ES-I3 (cell line): ENCODE measurements around the gene PRCD.
A peak's percentile ranks its signal among the peaks of the same experiment; 100 is the strongest.
"Not testable (repeated sequence)": the region's sequence is repeated elsewhere in the genome, so short reads cannot be mapped to it uniquely, and the experiment has no call there.

Experiments
- H3K36me3 ChIP-seq: 2 replicates; pipeline ENCODE4 v1.6.1; 2013; ENCODE audit warnings: mild to moderate bottlenecking, low read length, control low read depth, moderate library complexity; ENCODE audit not compliant: insufficient read depth
- H3K4me1 ChIP-seq: 2 replicates; pipeline ENCODE4 v1.6.1; 2013; ENCODE audit warnings: mild to moderate bottlenecking, control low read depth, low read length; ENCODE audit not compliant: insufficient read depth
- H3K9ac ChIP-seq: 2 replicates; pipeline ENCODE4 v1.6.1; 2013; ENCODE audit warnings: low read depth, mild to moderate bottlenecking, low read length, moderate library complexity
- H3K9me3 ChIP-seq: 2 replicates; pipeline ENCODE4 v1.6.1; 2013; ENCODE audit warnings: mild to moderate bottlenecking, low read length, moderate library complexity; ENCODE audit not compliant: control insufficient read depth, insufficient read depth

Gene PRCD

DNA sequence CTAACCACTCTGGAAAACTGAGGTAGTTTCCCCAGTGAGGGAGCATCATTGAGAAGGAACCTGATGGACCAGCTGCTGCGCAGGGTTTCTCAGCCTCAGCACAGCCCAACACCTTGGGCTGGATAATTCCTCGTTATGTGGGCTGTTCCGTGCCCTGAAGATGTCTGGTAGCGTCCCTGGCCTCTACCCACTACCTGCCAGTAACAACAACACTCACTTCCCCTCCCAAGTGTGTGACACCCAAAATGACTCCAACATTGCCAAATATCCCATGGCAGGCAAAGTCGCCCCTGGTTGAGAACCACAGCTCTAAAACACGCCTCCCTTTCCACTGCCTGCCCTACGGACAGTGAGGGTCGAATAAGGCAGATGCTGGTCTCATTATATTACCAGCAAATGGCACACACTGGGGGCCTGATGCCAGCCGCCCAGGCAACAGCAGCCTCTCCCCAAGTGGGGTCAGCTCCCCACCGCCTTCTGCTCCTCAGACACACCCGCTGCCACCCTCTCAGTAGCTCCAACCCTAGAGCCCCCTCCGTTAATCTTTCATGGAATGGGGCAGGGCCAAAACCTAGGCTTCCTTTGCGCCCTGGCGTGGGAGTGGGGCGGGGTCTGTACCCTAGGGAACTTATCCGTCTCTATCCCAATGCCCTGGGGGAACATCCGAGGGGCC is 39.6 kb upstream of the PRCD start:
- H3K36me3 ChIP-seq = no peaks in the 10 kb centered on the region
- H3K4me1 ChIP-seq = peaks cover 41% of the 10 kb centered on the region
- peak overlapping the region; percentile 96; the same call in 1 of the 2 replicates for H3K9ac ChIP-seq
- H3K9me3 ChIP-seq = no peaks in the 10 kb centered on the region

DNA sequence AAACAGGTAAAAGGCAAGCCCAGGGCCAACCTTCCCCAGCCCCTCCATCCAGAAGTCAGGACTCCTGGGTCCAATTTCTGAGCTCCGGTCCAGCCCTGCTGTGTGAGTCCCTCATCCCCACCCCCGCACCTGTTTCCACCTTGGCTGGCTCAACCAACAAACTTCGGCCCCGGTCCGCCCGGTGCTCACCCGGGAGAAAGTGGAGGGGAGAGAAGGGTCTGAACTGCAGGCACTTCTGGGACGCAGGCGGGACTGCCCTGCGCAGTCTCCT is 39.2 kb upstream of the PRCD start:
- Histone ChIP-seq H3K9ac (peak overlapping the region; percentile 96), H3K36me3 (no peaks in the 10 kb centered on the region), H3K4me1 (peaks cover 41% of the 10 kb centered on the region), H3K9me3 (no peaks in the 10 kb centered on the region)

DNA sequence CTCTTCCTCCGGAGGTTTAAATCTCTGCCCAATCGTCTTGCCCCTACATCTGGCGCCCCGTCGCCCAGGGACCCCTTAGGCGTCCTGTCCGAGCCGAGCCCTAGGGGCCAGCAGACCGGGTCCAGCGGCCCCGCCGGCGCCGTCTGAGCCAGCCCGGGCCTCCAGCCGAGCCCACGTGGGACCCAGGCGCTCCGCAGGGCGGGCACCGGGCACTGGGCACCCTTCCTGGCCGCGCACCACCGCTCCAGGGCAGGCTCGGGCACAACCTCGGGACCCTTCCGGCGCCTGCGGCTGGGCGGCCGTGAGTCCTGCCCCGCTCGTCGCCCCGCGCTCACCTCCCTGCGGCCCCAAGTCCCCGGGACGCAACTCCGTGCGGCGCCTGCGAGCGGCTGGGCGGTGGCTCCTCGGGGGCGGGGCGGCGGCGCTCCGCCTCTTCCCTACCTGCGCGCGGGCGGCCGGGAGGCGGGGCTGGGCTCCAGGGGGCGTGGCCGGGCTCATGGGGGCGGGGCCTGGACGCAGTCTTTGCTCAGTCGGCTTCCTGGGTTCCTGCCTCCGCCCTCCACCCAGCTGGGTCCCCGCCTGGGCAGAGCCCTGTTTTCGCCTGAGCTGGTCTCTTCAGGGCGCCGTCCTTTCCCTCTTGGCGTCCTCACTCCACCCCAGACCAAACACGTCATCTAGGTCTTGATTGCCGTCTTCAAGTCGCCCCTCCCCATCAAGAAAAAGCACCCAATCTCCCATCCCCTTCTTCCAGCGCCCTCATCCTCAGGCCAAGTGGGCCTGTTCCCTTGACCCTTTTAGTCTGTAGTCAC is 38.6 kb upstream of the PRCD start, which contains the start of gene RHBDF2:
TSS of gene RHBDF2 (minus strand) at position 406 of the 809 bp plus-strand sequence. CDS start 19,899 bp downstream, outside the sequence.
- H3K36me3 ChIP-seq = no peaks in the 10 kb centered on the region
- H3K9ac ChIP-seq = peak within 1 kb of the TSS; percentile 96
- H3K4me1 ChIP-seq = peaks cover 41% of the 10 kb centered on the region
- H3K9me3 ChIP-seq = no peaks in the 10 kb centered on the region

DNA sequence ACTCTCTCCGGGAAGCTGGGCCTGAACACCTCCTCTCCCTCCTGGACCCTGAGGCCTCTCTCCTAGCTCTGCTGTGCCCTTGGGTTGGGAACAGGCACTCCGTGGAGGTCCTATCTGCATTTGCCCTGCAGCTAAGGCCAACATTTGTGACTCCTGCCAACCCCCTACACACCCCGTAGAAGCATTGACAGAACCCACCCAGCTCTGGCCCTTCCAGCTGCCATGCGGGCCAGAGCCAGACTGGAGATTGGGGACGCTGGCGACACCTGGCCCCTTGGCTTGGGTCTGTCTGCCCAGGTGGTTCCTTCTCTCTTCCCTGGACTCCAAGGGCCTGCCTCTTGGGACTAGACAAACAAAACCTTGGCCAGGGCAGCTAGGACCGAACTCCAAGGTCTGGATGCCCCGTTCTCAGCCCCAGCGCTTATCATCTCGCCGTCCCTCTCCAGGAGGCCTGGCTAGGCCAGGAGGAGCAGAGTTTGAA is 38.0 kb upstream of the PRCD start:
- Histone ChIP-seq H3K9me3 (no peaks in the 10 kb centered on the region), H3K9ac (peak overlapping the region; percentile 96), H3K4me1 (peaks cover 41% of the 10 kb centered on the region), H3K36me3 (no peaks in the 10 kb centered on the region)

DNA sequence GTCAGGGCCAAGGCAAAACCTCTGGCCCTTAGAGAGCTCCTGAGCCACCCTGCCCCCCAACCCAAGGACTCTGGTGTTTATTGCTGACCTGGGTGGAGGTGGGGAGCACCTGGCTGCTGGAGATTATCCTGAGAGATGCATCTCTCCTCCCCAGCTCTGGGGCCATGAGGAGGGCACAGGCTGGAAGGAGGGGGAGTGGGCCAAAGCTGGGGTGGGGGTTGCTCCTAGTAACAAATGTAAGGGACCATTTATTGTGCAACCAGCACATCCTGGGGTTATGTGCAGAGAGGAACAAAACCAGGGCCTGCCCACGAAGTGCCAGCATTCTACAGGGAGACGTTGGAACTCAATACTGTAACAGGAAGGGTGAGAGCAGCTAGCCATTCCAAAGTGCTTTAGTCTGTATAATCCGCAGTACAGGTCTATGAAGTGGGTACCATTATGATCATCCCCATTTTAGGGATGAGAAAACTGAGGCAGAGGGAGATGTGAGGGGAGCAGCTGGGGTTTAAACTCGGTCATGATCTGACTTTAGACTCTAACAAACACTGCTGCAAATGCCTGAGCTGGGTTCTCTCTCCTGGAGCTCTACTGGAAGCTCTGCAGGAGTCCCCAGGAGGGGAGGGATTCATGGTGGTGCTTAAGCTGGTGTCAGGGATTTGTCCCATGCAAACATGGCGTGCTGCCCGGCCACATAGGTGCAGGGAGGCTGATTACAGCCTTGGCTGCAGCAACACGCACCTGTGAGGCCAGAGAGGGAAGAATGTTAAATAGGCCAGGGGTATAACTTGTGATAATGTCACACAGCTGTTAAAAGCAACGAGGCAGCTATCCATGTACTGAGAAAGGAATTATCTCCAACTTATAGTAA is 37.3 kb upstream of the PRCD start:
- H3K36me3 ChIP-seq = no peaks in the 10 kb centered on the region
- H3K4me1 ChIP-seq = peaks cover 35% of the 10 kb centered on the region
- no peak overlapping the region for H3K9ac ChIP-seq
- H3K9me3 ChIP-seq = no peaks in the 10 kb centered on the region

DNA sequence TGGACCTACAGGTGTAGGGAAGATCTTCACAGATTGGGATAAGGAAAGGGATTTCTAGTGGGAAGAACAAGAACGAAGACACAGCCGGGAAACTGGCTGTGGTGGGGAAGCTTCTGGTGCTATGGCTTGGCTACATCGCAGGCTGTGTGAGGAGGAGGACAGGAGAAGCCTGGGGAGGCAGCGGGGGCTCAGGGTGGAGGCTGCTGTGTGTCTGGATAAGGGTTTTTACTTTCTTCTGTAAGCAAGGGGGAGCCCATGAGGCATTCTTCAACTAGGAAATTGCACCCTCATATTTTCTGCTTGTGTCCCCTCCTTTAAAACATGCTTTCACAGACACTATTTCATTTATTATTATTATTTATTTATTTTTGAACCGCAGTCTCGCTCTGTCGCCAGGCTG is 35.7 kb upstream of the PRCD start:
- no peaks in the 10 kb centered on the region for H3K9me3 ChIP-seq

DNA sequence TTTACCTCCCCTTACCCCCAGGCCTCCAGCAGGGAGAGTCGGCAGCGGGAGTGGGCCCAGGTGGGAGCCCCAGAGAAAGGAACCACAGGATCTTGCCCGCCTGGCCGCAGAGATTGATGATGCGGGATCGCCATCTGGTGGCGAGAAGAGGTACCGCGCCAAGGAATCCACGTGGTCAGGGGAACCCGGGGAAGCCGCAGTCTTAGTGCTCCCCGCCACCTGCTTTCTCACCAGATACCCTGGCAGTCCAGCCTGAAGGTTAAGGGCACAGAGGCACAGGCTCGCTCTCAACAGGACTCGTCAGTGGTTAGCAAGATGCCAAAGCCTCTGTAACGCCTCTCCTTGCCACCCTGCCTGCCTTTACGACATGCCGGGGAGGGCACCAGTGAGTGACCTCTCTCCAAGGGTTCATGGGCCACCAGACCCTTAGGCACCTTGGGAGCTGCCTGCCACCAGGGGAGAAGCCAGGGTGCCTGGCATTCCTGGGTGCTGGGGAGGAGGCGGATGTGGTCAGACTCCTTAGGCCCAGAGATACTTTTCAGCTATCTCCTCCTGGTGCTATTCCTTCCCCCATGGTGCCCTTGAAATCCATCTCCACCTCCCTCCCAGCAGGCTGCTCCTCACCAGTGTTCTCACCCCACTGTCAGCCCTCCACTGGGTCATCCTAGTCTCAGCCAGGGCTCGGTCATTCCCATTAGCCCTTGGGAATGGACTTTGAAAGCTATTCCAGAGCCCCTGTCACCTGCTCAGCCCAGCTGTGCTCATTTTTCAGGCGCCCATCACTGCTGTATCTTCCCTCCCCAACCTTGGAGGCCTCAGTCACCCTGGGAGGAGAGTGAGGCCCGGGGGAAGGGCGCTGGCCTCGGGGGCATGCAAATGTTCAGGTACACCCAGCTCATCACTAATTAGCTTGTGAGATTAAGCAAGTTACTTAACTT is 33.2 kb upstream of the PRCD start:
- Histone ChIP-seq H3K9me3 (no peaks in the 10 kb centered on the region), H3K36me3 (no peaks in the 10 kb centered on the region), H3K4me1 (peaks cover 9% of the 10 kb centered on the region; the same call in 1 of the 2 replicates), H3K9ac (peak overlapping the region; percentile 6; the same call in 1 of the 2 replicates)

More for the DNA sequence above, 35.7 kb upstream of the PRCD start:
- H3K9ac ChIP-seq = no peak overlapping the region
- no peaks in the 10 kb centered on the region for H3K36me3 ChIP-seq
- peaks cover 22% of the 10 kb centered on the region for H3K4me1 ChIP-seq

DNA sequence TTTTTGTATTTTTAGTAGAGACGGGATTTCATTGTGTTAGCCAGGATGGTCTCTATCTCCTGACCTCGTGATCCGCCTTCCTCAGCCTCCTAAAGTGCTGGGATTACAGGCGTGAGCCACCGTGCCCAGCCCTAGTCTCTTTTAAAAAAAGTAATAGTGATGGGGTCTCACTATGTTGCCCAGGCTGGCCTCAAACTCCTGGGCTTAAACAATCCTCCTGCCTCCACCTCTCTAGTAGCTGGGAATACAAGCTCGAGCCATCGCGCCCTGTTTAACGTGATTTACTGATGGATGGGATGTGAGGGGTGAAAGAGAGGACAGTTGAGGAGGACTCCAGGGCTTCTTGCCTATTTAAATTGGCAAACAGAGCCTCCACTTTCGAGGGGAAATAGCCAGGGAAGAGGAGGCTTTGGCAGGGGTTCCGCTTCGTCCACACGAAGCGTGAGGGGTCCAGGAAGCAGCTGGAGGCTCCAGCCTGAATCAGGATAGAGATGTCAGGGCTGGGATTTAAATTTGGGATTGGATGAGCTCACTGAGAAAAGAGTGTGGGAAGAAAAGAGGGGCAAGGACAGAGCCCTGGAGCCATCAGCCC is 31.3 kb upstream of the PRCD start:
- not testable (repeated sequence) for H3K9ac ChIP-seq, H3K9me3 ChIP-seq, H3K36me3 ChIP-seq, H3K4me1 ChIP-seq

DNA sequence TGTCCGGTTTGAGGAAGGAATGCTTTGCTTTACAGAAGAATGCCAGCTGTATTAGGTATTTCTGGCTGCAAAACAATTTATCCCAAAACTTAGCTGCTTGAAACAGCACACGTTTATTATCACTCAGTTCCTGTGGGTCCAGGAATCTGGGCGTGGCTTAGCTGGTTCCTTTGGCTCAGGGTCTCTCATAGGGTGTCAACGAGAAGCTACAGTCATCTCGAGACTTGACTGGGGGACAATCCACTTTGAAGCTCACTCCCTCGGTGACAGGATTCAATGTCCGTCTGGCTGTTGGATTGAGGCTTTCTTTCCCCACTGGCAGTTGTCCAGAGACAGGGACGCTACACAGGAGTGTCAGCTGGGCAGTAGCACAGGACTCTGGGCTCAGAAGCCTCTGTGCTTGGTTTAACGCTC is 29.0 kb upstream of the PRCD start:
- no peaks in the 10 kb centered on the region; the same call in 1 of the 2 replicates for H3K4me1 ChIP-seq
- H3K9me3 ChIP-seq = no peaks in the 10 kb centered on the region
- H3K36me3 ChIP-seq = no peaks in the 10 kb centered on the region
- no peak overlapping the region for H3K9ac ChIP-seq

DNA sequence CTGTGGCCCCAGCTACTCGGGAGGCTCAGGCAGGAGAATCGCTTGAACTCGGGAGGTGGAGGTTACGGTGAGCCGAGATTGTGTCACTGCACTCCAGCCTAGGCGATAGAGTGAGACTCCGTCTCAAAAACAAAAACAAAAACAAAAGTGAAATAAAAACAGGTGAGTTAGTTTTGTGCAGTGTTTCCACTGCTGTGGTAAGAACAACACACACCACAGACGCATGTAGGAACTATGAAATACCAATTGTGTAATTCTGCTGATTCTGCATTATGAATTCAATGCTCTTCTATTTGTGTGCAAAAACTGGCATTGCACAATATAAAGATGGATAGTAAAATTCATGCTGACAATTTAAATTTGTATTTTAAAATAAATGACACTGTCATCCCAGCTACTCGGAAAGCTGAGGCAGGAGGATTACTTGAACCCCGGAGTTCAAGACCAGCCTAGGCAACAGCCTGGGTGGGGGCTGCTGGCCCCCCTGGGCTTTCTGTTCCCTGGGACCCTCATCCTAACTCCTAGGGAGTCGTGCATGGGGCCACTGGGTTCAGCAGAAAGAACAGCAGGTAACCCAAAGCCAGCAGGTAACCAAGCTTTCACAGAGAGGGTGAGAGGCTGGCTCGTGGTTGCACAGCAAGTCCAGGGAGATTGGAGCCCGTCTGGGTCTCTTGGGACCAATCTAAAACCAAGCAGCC is 28.0 kb upstream of the PRCD start:
- H3K9ac ChIP-seq = no peak overlapping the region
- no peaks in the 10 kb centered on the region for H3K9me3 ChIP-seq
- no peaks in the 10 kb centered on the region for H3K36me3 ChIP-seq
- no peaks in the 10 kb centered on the region; the same call in 1 of the 2 replicates for H3K4me1 ChIP-seq

DNA sequence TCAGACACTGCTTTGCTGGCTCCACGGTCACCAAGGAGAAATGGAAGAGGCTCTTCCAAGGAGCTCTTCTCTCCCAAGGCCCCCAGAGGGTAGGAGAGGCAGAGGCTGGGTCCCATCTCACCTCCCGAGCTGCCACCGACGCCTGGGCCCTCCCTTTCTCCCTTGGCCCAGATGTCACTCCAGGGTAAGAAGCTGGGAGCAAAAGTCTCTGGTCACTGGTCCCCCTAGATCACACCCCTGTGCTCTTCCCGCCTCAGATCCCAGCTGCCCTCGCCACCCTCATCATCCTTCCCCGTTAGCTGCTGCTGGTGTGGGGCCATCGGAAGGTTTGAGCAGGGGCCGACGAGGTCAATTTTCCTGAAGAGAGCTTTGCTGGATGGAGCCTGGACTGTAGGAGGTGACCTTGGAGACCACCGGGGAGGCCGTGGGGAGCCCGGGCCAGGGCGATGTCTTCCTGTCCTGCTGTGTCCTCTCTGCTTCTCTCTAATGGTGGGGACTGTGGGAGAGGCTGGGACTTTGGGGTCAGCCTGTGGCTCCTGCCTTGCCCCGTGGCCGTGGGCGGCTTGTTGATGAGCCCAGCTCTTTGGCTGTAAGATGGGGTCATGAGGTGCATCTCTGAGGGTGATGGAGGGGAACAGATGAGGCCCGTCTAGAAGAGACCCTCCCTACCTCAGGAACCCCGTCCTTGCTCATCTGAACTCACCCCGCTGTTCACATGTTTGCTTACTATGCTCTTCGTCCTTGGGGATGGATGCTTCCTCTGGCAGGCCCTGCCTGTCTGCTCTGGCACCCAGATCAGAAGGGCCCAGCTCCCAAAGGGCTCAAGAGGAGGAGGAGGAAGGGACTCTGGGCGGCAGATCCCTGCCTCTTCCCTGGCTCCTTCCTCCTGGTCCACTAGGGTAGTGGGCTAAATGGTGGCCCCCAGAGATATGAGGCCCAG is 27.2 kb upstream of the PRCD start:
- H3K4me1 ChIP-seq = no peaks in the 10 kb centered on the region; the same call in 1 of the 2 replicates
- no peak overlapping the region for H3K9ac ChIP-seq

DNA sequence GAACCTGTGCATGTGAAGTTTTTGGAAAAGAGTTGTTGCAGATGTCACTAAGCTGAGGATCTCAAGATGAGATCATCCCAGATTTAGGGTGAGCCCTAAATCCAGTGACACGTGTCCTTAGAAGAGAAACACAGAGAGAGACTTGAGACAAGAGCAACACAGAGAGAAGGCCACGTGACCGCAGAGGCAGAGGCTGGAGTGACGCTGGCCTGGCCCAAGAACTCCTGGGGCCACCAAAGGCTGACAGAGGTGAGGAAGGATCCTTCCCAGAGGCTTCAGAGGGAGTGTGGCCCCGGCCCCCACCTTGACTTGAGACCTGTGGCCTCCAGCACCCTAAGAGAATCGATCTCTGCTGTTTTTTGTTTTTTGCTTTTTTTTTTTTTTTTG is 26.5 kb upstream of the PRCD start:
- Histone ChIP-seq H3K4me1 (no peaks in the 10 kb centered on the region; the same call in 1 of the 2 replicates), H3K9ac (no peak overlapping the region), H3K36me3 (no peaks in the 10 kb centered on the region), H3K9me3 (no peaks in the 10 kb centered on the region)

More for the DNA sequence above, 27.2 kb upstream of the PRCD start:
- H3K36me3 ChIP-seq = no peaks in the 10 kb centered on the region
- no peaks in the 10 kb centered on the region for H3K9me3 ChIP-seq
